KOPT-K1 (cell line): ENCODE data around the gene PTPRN2.

Source experiments
- H3K27ac ChIP-seq: fragments of 200-600 bp; sonication (generic); 2 replicates; pipeline ENCODE4 v1.5.1; 2016; ENCODE audit warnings: antibody characterized with exemption, mild to moderate bottlenecking, low read depth, low read length; ENCODE audit not compliant: poor library complexity, severe bottlenecking
- H3K36me3 ChIP-seq: fragments of 200-600 bp; sonication (generic); 2 replicates; pipeline ENCODE4 v1.5.1; 2017; ENCODE audit warnings: antibody characterized with exemption, mild to moderate bottlenecking, low read length, moderate library complexity; ENCODE audit not compliant: insufficient read depth
- H3K9me3 ChIP-seq: fragments of 200-600 bp; sonication (generic); 2 replicates; pipeline ENCODE4 v1.5.1; 2017; ENCODE audit warnings: antibody characterized with exemption, low read length, mild to moderate bottlenecking; ENCODE audit not compliant: insufficient read depth, poor library complexity, severe bottlenecking

Gene PTPRN2

GRCh38 chr7:158129037-158130022 is 458.3 kb downstream of the PTPRN2 start:
- no peaks in the 10 kb centered on the region for H3K36me3 ChIP-seq
- no peak overlapping the region for H3K27ac ChIP-seq
- H3K9me3 ChIP-seq, result peaks cover 40% of the 10 kb centered on the region

DNA sequence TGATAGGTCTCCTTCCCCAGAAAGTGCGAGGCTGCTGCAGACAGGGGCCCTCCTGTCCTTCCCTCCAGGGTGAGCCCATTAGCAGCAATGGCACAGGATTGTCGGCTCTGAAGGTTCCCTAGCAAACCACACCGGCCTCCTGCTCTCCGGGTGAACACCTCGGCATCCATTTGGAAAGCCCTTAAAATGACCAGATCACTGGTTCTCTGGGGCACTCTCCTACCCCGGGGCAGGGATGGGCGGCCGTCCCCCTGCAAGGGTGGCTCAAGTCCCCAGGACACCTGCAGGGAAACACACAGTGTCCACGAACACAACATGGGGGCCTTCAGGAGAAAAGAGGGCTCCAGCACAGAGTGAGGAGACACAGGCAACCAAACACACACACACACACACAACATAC is 459.1 kb downstream of the PTPRN2 start:
- H3K27ac ChIP-seq, result no peak overlapping the region
- H3K9me3 ChIP-seq, result peaks cover 42% of the 10 kb centered on the region
- H3K36me3 ChIP-seq, result no peaks in the 10 kb centered on the region

DNA sequence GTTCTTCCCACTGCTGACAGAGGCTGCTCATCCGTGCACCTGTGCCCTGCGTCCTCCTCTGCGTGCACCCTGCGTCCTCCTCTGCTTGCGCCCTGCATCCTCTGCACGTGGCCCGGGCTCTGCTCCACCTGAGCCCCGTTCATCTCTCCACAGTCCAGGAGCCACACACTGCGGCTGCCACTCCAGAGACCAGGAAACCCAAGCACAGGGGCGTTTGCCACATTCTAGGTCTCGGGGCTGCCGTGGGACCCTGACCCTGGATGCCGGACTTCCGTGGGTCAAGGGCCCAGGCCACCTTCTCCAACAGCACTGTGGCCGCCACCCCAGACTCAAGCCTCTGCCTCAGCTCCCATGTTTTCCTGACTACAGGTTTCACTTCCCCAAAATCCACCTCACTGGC is 460.4 kb downstream of the PTPRN2 start:
- Histone ChIP-seq H3K9me3 (peaks cover 46% of the 10 kb centered on the region), H3K36me3 (no peaks in the 10 kb centered on the region), H3K27ac (no peak overlapping the region)

DNA sequence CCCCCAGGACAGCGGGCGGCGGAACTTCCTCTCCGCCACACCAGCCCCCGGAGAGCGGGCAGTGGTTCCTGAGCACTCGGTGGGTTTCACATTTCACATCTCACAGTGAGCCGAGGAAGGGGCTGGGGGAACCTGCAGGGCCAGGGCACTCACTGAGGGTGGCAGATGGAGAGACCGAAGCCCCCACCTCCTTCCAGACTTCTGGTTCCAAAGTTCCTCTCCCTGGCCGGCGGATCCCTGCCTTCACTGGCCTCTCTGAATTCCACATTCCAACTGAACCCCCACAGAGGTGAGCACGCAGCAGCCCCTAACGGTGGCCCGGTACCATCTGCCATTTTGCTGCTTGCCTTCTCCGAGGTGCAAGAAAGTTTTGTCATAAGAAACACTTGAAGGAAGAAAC is 461.0 kb downstream of the PTPRN2 start:
- Histone ChIP-seq H3K9me3 (peaks cover 41% of the 10 kb centered on the region), H3K36me3 (no peaks in the 10 kb centered on the region), H3K27ac (no peak overlapping the region)

DNA sequence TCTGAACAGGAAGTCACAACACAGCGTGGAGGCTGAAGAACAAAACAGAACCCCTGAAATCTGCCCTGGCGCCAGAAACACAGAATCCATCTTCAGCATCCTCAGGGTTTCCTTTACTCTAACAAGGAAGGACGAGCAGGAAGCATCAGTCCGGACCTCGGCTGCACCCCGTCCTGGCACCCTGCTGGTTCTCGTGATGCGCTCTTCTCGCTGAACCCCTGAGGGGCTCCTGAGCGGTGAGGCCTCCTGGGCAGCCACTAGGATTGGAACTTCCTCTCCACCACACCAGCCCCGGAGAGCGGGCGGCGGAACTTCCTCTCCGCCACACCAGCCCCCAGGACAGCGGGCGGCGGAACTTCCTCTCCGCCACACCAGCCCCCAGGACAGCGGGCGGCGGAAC is 461.9 kb downstream of the PTPRN2 start:
- H3K27ac ChIP-seq, result no peak overlapping the region
- no peaks in the 10 kb centered on the region for H3K36me3 ChIP-seq
- H3K9me3 ChIP-seq, result peaks cover 31% of the 10 kb centered on the region

GRCh38 chr7:158125091-158125490 is 462.5 kb downstream of the PTPRN2 start:
- H3K9me3 ChIP-seq, result peaks cover 32% of the 10 kb centered on the region
- no peaks in the 10 kb centered on the region for H3K36me3 ChIP-seq
- no peak overlapping the region for H3K27ac ChIP-seq

- Histone ChIP-seq H3K9me3 (peaks cover 31% of the 10 kb centered on the region), H3K36me3 (no peaks in the 10 kb centered on the region), H3K27ac (no peak overlapping the region)
Measured at GRCh38 chr7:158124671-158125079, 462.9 kb downstream of the PTPRN2 start.

- Histone ChIP-seq H3K9me3 (peaks cover 22% of the 10 kb centered on the region), H3K27ac (no peak overlapping the region), H3K36me3 (no peaks in the 10 kb centered on the region)
Measured at GRCh38 chr7:158123753-158124152, 463.9 kb downstream of the PTPRN2 start.

DNA sequence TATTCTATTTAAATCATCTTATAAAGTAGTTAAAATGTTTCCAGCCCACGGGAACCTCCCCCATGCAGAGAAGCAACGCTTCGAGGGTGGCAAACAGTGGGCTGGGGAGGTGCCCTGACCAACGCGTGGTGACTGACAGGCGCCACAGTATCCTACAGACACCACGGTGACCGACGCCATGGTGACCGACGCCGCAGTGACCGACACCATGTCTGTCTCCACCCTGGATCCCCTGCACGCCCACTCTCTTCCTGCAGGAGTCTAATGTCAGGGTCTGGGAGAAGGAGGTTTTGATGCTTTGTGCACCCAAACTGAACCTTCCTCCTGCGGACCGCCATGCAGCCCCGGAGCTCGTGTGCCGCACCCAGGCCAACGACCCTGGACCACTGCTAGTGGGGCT is 464.4 kb downstream of the PTPRN2 start:
- H3K9me3 ChIP-seq, result peaks cover 25% of the 10 kb centered on the region
- no peak overlapping the region for H3K27ac ChIP-seq

DNA sequence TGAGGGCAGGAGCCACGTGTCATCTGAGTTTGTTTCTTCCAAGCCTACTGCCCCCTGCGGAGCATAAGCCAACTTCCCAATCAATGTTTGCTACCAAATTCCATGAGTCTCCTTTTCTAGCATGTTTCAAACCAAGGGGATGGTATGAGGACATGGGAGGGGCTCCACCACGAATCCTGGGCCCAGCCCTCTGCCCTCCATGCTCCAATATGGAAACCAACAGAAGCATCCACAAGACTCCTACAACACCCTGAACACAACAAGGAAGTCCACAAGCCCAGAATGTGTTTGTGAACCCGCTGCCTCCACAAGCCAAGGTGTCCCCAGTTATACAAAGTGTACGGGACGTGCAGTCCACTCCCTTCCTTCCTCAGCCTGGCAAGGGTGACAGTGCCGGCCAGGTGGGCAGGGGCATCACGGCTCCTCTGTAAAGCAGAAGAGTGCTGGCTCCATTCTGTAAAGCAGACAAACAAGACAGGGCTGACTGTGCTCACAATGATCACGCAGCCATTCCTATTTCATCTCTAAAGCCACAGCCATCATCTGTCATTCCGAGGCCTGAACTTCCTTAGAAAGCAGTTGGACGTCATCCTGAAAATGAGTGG is 466.1 kb downstream of the PTPRN2 start:
- Histone ChIP-seq H3K36me3 (no peaks in the 10 kb centered on the region), H3K27ac (no peak overlapping the region), H3K9me3 (peaks cover 37% of the 10 kb centered on the region)

More for the DNA sequence above, 464.4 kb downstream of the PTPRN2 start:
- no peaks in the 10 kb centered on the region for H3K36me3 ChIP-seq

- Histone ChIP-seq H3K9me3 (peaks cover 43% of the 10 kb centered on the region), H3K27ac (no peak overlapping the region), H3K36me3 (no peaks in the 10 kb centered on the region)
Measured at GRCh38 chr7:158120716-158121115, 466.9 kb downstream of the PTPRN2 start.

GRCh38 chr7:158120316-158120715 is 467.3 kb downstream of the PTPRN2 start:
- peaks cover 43% of the 10 kb centered on the region for H3K9me3 ChIP-seq
- no peak overlapping the region for H3K27ac ChIP-seq
- no peaks in the 10 kb centered on the region for H3K36me3 ChIP-seq

GRCh38 chr7:158117341-158118222 is 470.0 kb downstream of the PTPRN2 start:
- Histone ChIP-seq H3K9me3 (peaks cover 34% of the 10 kb centered on the region), H3K27ac (no peak overlapping the region), H3K36me3 (no peaks in the 10 kb centered on the region)

- Histone ChIP-seq H3K36me3 (no peaks in the 10 kb centered on the region), H3K9me3 (peaks cover 34% of the 10 kb centered on the region), H3K27ac (no peak overlapping the region)
Measured at GRCh38 chr7:158116235-158116634, 471.4 kb downstream of the PTPRN2 start.
